Measurements from ENCODE around the gene CRYBG1. TPM values are rescaled to one million over a fixed set of nuclear protein-coding genes. Genes with fewer than 3 reads are reported as not detected.

CRYBG1 gene
- total RNA-seq, 4 donors from 2014 or later: 7.9 to 14.4 (median 11.1) TPM

GRCh38 chr6:106490436-106490835 is 129.9 kb downstream of the CRYBG1 start:
- no peak for DNase-seq
- Histone ChIP-seq H3K4me1 (no peaks in the 10 kb centered on the region), H3K4me3 (replicated peaks in 1 of 3) (no peak overlapping the region), H3K36me3 (no peaks in the 10 kb centered on the region), H3K27me3 (no peaks in the 10 kb centered on the region), H3K27ac (no peak overlapping the region), H3K9me3 (no peaks in the 10 kb centered on the region)
- 71 to 89% methylated on average over 1 of the region's 1 CpG for WGBS, 2 donors
- TF ChIP-seq POLR2A (IDR thresholded peaks at IDR 0.05) (no peak), CTCF (IDR thresholded peaks at IDR 0.05) (no peak)
- intact Hi-C loops (cut with DNase I): no loop called here

- intact Hi-C loops (cut with DNase I): no loop called here
- no peaks in the 10 kb centered on the region for H3K36me3 ChIP-seq
- no peaks in the 10 kb centered on the region for H3K4me1 ChIP-seq
- H3K27ac ChIP-seq: no peak overlapping the region
- 85 to 87% methylated on average over 3 of the region's 3 CpGs for WGBS, 2 donors
- H3K4me3 ChIP-seq (replicated peaks in 1 of 3): no peak overlapping the region
- H3K27me3 ChIP-seq: no peaks in the 10 kb centered on the region
- DNase-seq: no peak
- TF ChIP-seq POLR2A (IDR thresholded peaks at IDR 0.05) (no peak), CTCF (IDR thresholded peaks at IDR 0.05) (no peak)
- no peaks in the 10 kb centered on the region for H3K9me3 ChIP-seq
These were observed 130.5 kb downstream of the CRYBG1 start for GRCh38 chr6:106490974-106491373.

- Histone ChIP-seq H3K36me3 (no peaks in the 10 kb centered on the region), H3K4me3 (replicated peaks in 1 of 3) (no peak overlapping the region), H3K27ac (no peak overlapping the region), H3K9me3 (no peaks in the 10 kb centered on the region), H3K4me1 (no peaks in the 10 kb centered on the region), H3K27me3 (no peaks in the 10 kb centered on the region)
- 38 to 46% methylated on average over 3 of the region's 3 CpGs for WGBS, 2 donors
- TF ChIP-seq POLR2A (IDR thresholded peaks at IDR 0.05) (no peak), CTCF (IDR thresholded peaks at IDR 0.05) (no peak)
- intact Hi-C loops (cut with DNase I): no loop called here
- no peak for DNase-seq
These were observed 134.5 kb downstream of the CRYBG1 start for GRCh38 chr6:106495014-106495413.

GRCh38 chr6:106496823-106497222 is 136.3 kb downstream of the CRYBG1 start:
- 85 to 90% methylated on average over 6 of the region's 6 CpGs for WGBS, 2 donors
- no peaks in the 10 kb centered on the region for H3K4me1 ChIP-seq
- H3K27me3 ChIP-seq: no peaks in the 10 kb centered on the region
- H3K27ac ChIP-seq: no peak overlapping the region
- DNase-seq: no peak
- TF ChIP-seq CTCF (IDR thresholded peaks at IDR 0.05): no peak
- no peak for TF ChIP-seq POLR2A (IDR thresholded peaks at IDR 0.05)
- H3K4me3 ChIP-seq (replicated peaks in 1 of 3): no peak overlapping the region
- intact Hi-C loops (cut with DNase I): no loop called here
- no peaks in the 10 kb centered on the region for H3K9me3 ChIP-seq
- no peaks in the 10 kb centered on the region for H3K36me3 ChIP-seq

- H3K9me3 ChIP-seq: no peaks in the 10 kb centered on the region
- no peak overlapping the region for H3K27ac ChIP-seq
- no peaks in the 10 kb centered on the region for H3K27me3 ChIP-seq
- 76 to 82% methylated on average over 3 of the region's 3 CpGs for WGBS, 2 donors
- H3K4me3 ChIP-seq (replicated peaks in 1 of 3): no peak overlapping the region
- no peak for DNase-seq
- no peaks in the 10 kb centered on the region for H3K4me1 ChIP-seq
- H3K36me3 ChIP-seq: no peaks in the 10 kb centered on the region
- intact Hi-C loops (cut with DNase I): no loop called here
- TF ChIP-seq CTCF (IDR thresholded peaks at IDR 0.05) (no peak), POLR2A (IDR thresholded peaks at IDR 0.05) (no peak)
These were observed 141.4 kb downstream of the CRYBG1 start for GRCh38 chr6:106501960-106502371.
